ENCODE measurements around the gene TNFAIP6.
"Not testable (repeated sequence)": the region's sequence is repeated elsewhere in the genome, so short reads cannot be mapped to it uniquely, and the experiment has no call there.

Gene TNFAIP6

DNA sequence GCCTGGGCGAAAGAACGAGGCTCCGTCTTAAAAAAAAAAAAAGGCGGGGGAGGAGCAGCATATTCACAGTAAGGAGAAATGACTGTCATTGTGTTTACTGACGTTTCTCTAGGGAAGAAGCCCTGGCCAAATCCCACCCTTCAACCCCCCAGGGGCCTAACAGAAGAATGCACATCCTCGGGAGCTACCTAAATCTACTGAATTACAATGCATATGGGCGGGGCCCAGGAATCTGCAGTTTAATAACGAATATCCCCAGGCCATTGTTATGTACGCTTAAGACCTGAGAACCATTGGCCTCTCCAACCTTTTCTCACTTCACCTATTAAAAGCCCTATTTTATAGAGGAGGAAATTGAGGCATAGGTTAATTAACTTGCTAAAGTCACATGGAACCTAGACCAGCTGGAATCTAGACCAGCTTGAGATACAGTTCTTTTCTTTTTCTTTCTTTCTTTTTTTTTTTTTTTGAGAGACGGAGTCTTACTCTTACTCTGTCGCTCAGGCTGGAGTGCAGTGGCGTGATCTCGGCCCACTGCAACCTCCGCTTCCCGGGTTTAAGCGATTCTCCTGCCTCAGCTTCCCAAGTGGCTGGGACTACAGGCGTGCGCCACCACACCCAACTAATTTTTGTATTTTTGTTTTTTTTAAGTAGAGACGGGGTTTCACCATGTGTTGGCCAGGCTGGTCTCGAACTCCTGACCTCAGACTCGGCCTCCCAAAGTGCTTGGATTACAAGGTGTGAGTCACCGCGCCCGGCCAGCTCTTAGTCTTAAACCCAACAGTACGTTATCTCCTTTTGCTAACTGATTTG lies 51.6 kb downstream of the TNFAIP6 start:
- DNase-seq = no peak
- in situ Hi-C loops (cut with MboI; ENCODE audit: low pct_unique_long_range_greater_than_20kb, low sequenced_read_pairs) = no loop called here

DNA sequence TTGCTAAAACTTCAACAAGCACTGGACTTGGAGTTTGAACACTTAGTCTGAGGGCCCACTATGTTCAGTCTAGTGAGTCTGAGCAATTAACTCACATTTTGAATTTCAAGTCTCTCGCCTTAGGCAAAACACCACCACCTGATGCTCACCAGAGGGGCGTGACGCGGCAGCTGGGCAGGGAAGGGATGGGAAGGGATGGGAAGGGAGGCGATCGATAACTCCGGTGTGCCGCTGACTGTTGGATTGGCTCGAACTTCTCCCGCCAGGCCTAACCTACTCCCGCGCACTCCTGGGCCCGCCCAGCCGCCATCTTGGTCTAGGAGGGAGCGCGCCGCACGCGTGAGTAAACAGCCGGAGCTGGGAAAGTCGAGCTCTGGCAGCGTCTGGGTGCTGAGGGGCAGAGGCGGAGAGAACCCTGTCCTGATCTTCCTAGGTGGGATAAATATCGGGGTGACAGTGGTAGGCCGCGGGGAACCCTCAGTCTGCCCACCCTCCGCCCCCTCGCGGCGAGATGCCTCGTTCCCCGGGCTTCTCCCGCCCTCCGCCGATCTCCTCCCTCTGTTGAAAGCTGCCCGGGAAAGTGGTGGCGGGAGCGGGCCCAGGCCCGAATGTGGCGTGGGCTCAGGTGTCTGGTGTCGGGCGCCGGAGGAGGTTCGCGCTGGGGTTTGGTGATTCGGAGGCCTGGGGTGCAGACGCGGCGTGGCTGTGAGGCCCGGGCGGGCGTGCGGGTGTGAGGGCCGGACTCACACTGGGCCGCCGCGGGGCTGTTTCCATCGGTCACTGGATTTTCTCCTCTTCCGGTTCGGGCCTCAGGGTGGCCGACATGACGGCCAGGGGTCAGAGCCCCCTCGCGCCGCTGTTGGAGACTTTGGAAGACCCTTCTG lies 52.5 kb downstream of the TNFAIP6 start, which contains the start of gene RIF1:
Gene RIF1 (plus strand): TSS at position 302 of the 884 bp plus-strand sequence. CDS start 522 bp downstream, at position 824.
- DNase-seq = peak; percentile 93
- in situ Hi-C loops (cut with MboI; ENCODE audit: low pct_unique_long_range_greater_than_20kb, low sequenced_read_pairs) = no loop called here

DNA sequence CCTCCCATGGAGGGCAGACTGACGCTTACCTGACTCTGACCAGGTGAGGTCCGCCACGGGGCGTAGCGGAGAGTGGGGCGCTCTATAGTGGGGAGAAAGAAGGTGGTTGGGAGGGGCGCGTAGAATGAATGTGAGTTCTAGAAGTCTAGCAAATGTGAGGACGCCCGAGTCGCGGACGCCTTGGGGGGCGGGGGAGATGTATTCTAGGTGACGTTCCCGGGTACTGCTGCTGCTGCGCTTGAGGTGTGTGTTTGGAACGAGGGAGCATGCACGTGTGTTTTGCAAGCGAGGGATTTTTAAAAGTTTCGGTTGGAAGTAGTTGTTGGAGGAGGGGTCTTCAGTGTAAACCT lies 53.1 kb downstream of the TNFAIP6 start:
- in situ Hi-C loops (cut with MboI; ENCODE audit: low pct_unique_long_range_greater_than_20kb, low sequenced_read_pairs) = no loop called here
- peak; percentile 57 for DNase-seq

DNA sequence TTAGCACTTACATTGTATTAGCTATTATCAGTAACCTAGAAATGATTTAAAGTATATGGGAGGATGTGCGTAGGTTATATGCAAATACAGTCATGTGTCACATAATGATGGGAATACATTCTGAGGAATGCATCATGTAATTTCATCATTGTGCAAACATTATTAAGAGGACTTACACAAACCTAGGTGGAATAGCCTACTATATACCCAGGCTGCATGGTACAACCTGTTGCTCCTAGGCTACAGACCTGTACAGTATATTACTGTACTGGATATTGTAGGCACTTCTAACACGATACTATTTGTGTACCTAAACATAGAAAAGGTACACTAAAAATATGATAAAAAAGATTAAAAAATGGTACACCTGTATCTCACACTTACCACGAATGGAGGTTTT lies 60.3 kb downstream of the TNFAIP6 start:
- in situ Hi-C loops (cut with MboI; ENCODE audit: low pct_unique_long_range_greater_than_20kb, low sequenced_read_pairs) = no loop called here
- DNase-seq = no peak

DNA sequence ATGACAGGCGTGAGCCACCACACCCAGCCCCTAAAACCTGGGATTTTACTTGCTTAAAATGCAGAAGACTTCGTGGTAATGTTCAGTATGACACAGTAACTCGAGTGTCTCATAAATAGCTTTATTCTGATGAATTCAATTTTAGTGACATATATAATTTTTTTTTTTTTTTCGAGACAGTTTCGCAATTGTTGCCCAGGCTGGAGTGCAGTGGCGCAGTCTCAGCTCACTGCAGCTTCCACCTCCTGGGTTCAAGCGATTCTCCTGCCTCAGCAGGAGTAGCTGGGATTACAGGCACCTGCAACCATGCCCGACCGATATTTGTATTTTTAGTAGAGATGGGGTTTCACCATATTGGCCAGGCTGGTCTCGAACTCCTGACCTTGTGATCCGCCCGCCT lies 64.3 kb downstream of the TNFAIP6 start:
- DNase-seq; in situ Hi-C loops (cut with MboI; ENCODE audit: low pct_unique_long_range_greater_than_20kb, low sequenced_read_pairs): not testable (repeated sequence)

DNA sequence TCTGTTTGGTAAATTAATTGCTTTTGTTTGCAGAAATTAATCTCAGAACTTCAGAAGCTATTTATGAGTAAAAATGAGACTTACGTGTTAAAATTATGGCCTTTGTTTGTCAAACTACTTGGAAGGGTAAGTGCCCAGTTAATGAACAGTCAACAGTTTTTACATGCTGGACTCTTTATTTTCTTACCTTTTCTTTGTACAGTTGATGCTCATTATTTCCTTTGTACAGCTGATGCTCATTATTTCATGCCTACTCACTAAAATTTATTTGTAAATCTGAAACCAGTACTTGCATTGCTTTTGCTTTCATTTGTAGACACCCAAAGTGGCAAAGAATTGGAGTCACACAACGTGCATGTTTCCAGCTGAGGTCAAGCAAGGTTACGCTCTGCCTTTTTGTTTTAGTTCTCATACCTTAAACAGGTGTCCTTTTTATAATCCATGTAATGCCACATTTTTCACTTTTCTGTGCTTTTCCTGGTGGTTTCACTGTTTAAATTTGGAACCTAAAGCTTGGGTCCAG lies 65.6 kb downstream of the TNFAIP6 start:
- in situ Hi-C loops (cut with MboI; ENCODE audit: low pct_unique_long_range_greater_than_20kb, low sequenced_read_pairs) = no loop called here
- no peak for DNase-seq

DNA sequence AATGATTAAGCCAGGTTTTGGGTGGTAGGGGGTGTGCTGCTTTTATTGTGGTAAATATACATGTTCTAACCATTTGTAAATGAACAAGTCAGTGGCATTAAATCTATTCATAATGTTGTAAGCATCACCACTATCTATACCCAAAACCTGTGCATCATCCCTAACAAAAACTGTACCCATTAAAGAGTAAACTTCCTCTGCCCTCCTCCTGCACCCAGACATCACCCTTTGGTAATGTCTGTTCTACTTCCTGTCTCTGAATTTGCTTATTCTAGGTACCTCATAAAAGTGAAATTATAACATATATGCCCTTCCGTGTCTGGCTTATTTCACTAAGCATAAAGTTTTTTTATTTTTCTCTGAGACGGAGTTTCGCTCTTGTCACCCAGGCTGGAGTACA lies 66.4 kb downstream of the TNFAIP6 start:
- in situ Hi-C loops (cut with MboI; ENCODE audit: low pct_unique_long_range_greater_than_20kb, low sequenced_read_pairs) = no loop called here
- DNase-seq = no peak

Data from KBM-7 (cell line).